MM.1S (cell line): ENCODE measurements around the gene ART3.

ENCODE experiments used
- DNase-seq: peaks from one replicate; pipeline ENCODE4 v3.0.0-alpha.2; 2015
- H2AFZ ChIP-seq: fragments of 300-600 bp; sonication (generic); 2 replicates; pipeline ENCODE4 v1.6.0; 2016; ENCODE audit warnings: antibody characterized with exemption, low read length
- H3F3A ChIP-seq: fragments of 300-600 bp; sonication (generic); 2 replicates; pipeline ENCODE4 v1.6.1; 2016; ENCODE audit warnings: mild to moderate bottlenecking, antibody characterized with exemption, low read length, moderate library complexity, mixed read lengths; ENCODE audit not compliant: insufficient read depth
- H3K27ac ChIP-seq: fragments of 300-600 bp; sonication (generic); 2 replicates; pipeline ENCODE4 v1.5.1; 2016; ENCODE audit warnings: mild to moderate bottlenecking, low read length
- H3K27me3 ChIP-seq: fragments of 300-600 bp; sonication (generic); replicated peaks from 2 replicates; pipeline ENCODE4 v1.6.0; 2016; ENCODE audit warnings: low read length; ENCODE audit not compliant: insufficient read depth
- H3K36me3 ChIP-seq: fragments of 300-600 bp; sonication (generic); replicated peaks from 2 replicates; pipeline ENCODE4 v1.6.1; 2016; ENCODE audit warnings: mild to moderate bottlenecking, low read length, mixed read lengths; ENCODE audit not compliant: insufficient read depth
- H3K4me1 ChIP-seq: fragments of 300-600 bp; sonication (generic); 2 replicates; pipeline ENCODE4 v1.6.1; 2016; ENCODE audit warnings: low read length, mixed read lengths
- H3K4me2 ChIP-seq: fragments of 300-600 bp; sonication (generic); 2 replicates; pipeline ENCODE4 v1.6.0; 2016; ENCODE audit warnings: low read depth, low read length
- H3K4me3 ChIP-seq: fragments of 300-600 bp; sonication (generic); 2 replicates; pipeline ENCODE4 v1.5.1; 2016; ENCODE audit warnings: low read length, mixed read lengths
- H3K79me2 ChIP-seq: fragments of 300-600 bp; sonication (generic); 2 replicates; pipeline ENCODE4 v1.6.1; 2016; ENCODE audit warnings: mixed run types, low read length, mixed read lengths
- H3K9ac ChIP-seq: fragments of 300-600 bp; sonication (generic); 2 replicates; pipeline ENCODE4 v1.6.1; 2016; ENCODE audit warnings: low read length, mixed read lengths
- H3K9me2 ChIP-seq: fragments of 300-600 bp; sonication (generic); replicated peaks from 2 replicates; pipeline ENCODE4 v1.6.1; 2016; ENCODE audit warnings: mild to moderate bottlenecking, low read length, mixed read lengths; ENCODE audit not compliant: insufficient read depth
- H3K9me3 ChIP-seq: fragments of 300-600 bp; sonication (generic); replicated peaks from 2 replicates; pipeline ENCODE4 v1.6.1; 2016; ENCODE audit warnings: mild to moderate bottlenecking, low read length, mixed read lengths; ENCODE audit not compliant: insufficient read depth
- H4K20me1 ChIP-seq: fragments of 300-600 bp; sonication (generic); 2 replicates; pipeline ENCODE4 v1.6.1; 2016; ENCODE audit warnings: mild to moderate bottlenecking, low read length, moderate library complexity, mixed read lengths; ENCODE audit not compliant: insufficient read depth
- EZH2 ChIP-seq: fragments of 300-600 bp; sonication (generic); optimal IDR thresholded peaks from 2 replicates; pipeline ENCODE3; 2017; ENCODE audit warnings: low read depth, mild to moderate bottlenecking, antibody characterized with exemption, low read length, mixed read lengths
- EZH2phosphoT487 ChIP-seq: fragments of 300-600 bp; sonication (generic); IDR thresholded peaks from 2 replicates; pipeline ENCODE4 v1.6.1; 2018; ENCODE audit warnings: antibody characterized with exemption, low read length
- TF ChIP-seq, protein P1 (sequence below): fragments of 300-600 bp; sonication (generic); IDR thresholded peaks from 2 replicates; pipeline ENCODE4 v1.5.1; 2016; ENCODE audit warnings: antibody characterized with exemption, low read length, mixed read lengths

The ART3 gene

DNA sequence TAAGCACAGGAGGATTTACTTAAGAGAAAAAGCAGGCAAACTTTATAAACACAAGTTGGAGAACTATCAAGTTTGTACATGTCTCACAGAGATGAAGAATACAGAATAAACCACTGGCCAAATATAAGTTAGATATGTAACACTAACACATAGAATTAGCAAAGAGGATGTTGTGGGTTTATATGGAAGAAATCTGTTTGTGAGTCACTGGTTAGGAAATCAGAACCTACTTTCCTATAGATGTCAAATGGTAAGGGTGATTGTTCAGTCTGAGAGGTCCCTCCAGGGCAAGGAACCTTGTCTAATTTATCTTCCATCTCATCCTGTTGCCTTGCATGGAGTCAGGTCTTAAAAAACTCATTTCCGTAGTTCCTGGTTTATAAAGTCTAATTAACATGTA lies 14.8 kb upstream of the ART3 start:
- no peak for DNase-seq
- Histone ChIP-seq H3K4me2 (no peak overlapping the region), H3K27ac (no peak overlapping the region), H2AFZ (no peak overlapping the region), H3F3A (peaks cover 13% of the 10 kb centered on the region), H3K4me3 (no peak overlapping the region), H3K4me1 (peaks cover 11% of the 10 kb centered on the region), H3K36me3 (no peaks in the 10 kb centered on the region), H3K9ac (no peak overlapping the region), H4K20me1 (no peaks in the 10 kb centered on the region), H3K9me2 (no peaks in the 10 kb centered on the region), H3K9me3 (no peaks in the 10 kb centered on the region), H3K79me2 (no peaks in the 10 kb centered on the region), H3K27me3 (no peaks in the 10 kb centered on the region)
- TF ChIP-seq, protein P1, sequence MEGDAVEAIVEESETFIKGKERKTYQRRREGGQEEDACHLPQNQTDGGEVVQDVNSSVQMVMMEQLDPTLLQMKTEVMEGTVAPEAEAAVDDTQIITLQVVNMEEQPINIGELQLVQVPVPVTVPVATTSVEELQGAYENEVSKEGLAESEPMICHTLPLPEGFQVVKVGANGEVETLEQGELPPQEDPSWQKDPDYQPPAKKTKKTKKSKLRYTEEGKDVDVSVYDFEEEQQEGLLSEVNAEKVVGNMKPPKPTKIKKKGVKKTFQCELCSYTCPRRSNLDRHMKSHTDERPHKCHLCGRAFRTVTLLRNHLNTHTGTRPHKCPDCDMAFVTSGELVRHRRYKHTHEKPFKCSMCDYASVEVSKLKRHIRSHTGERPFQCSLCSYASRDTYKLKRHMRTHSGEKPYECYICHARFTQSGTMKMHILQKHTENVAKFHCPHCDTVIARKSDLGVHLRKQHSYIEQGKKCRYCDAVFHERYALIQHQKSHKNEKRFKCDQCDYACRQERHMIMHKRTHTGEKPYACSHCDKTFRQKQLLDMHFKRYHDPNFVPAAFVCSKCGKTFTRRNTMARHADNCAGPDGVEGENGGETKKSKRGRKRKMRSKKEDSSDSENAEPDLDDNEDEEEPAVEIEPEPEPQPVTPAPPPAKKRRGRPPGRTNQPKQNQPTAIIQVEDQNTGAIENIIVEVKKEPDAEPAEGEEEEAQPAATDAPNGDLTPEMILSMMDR, result no peak
- TF ChIP-seq EZH2, result no peak
- TF ChIP-seq EZH2phosphoT487, result no peak

DNA sequence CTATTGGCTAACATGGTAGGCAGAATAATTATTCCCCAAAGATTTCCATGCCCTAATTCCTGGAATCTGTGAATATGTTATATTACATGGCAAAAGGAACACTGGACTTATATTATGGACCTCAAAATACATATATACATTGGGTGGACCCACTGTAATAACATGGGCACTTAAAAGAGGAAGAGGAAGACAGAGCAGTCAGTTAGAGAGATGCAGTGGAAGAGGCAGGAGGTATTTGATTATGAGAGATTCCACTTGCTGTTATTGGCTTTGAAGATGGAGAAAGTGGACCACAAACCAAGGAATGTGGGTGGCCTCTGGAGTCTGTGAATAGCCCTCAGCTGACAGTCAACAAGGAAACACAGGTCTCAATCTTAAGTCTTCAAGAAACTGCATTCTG lies 14.0 kb upstream of the ART3 start:
- Histone ChIP-seq H3K27ac (no peak overlapping the region), H3K9me3 (no peaks in the 10 kb centered on the region), H4K20me1 (no peaks in the 10 kb centered on the region), H3K4me1 (peaks cover 5% of the 10 kb centered on the region), H3F3A (peaks cover 6% of the 10 kb centered on the region; the same call in 1 of the 2 replicates), H3K36me3 (no peaks in the 10 kb centered on the region), H3K9ac (no peak overlapping the region), H3K9me2 (no peaks in the 10 kb centered on the region), H3K79me2 (no peaks in the 10 kb centered on the region), H3K4me2 (no peak overlapping the region), H3K4me3 (no peak overlapping the region), H3K27me3 (no peaks in the 10 kb centered on the region), H2AFZ (no peak overlapping the region)
- DNase-seq, result no peak
- TF ChIP-seq EZH2, result no peak
- no peak for TF ChIP-seq EZH2phosphoT487
- TF ChIP-seq, protein P1, result no peak

DNA sequence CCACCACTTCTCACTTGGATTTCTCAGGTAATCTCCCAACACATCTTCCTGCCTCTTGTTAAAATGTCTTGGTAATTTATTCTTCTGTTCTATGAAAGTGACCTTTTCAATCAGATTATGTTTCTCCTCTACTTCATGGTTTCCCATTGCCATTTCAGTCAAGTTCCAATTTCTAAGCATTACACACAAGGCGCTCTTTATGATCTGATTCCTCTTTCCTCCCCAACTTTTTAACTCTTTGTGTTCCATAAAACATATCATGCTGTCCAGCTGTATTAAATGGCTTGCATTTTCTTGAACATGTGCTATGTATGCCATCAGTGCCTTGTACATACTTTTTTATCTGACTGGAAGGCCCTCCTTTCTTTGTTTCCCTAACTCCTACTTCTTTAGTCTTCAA lies 13.1 kb upstream of the ART3 start:
- Histone ChIP-seq H3K79me2 (no peaks in the 10 kb centered on the region), H3K27ac (no peak overlapping the region), H3K36me3 (no peaks in the 10 kb centered on the region), H3K9me3 (no peaks in the 10 kb centered on the region), H3K4me2 (no peak overlapping the region), H3K4me3 (no peak overlapping the region), H3K4me1 (no peaks in the 10 kb centered on the region), H4K20me1 (no peaks in the 10 kb centered on the region), H3F3A (no peaks in the 10 kb centered on the region), H3K27me3 (no peaks in the 10 kb centered on the region), H2AFZ (no peak overlapping the region), H3K9me2 (no peaks in the 10 kb centered on the region), H3K9ac (no peak overlapping the region)
- no peak for DNase-seq
- TF ChIP-seq, protein P1, result no peak
- TF ChIP-seq EZH2 (no peak), EZH2phosphoT487 (no peak)
